Hepatocyte (in vitro differentiated cells): ENCODE measurements around the gene STN1. TPM values are rescaled to one million over a fixed set of nuclear protein-coding genes. Genes with fewer than 3 reads are reported as not detected.

Source experiments
- DNase-seq: peaks from one replicate; pipeline ENCODE4 v3.0.0-alpha.2; 2016; ENCODE audit warnings: low spot score
- H2AFZ ChIP-seq: fragments of 200-600 bp; sonication (generic); 2 replicates; pipeline ENCODE4 v1.6.0; 2016; ENCODE audit warnings: antibody characterized with exemption, mild to moderate bottlenecking
- H3K27ac ChIP-seq: fragments of 200-600 bp; sonication (generic); 2 replicates; pipeline ENCODE4 v1.5.1; 2016; ENCODE audit warnings: mild to moderate bottlenecking
- H3K27me3 ChIP-seq: fragments of 200-600 bp; sonication (generic); 2 replicates; pipeline ENCODE4 v1.6.1; 2016
- H3K36me3 ChIP-seq: fragments of 200-600 bp; sonication (generic); replicated peaks from 2 replicates; pipeline ENCODE4 v1.5.1; 2016; ENCODE audit warnings: low read depth; ENCODE audit not compliant: insufficient read depth
- H3K4me1 ChIP-seq: fragments of 200-600 bp; sonication (generic); 2 replicates; pipeline ENCODE4 v1.5.1; 2016; ENCODE audit warnings: mild to moderate bottlenecking, moderate library complexity; ENCODE audit not compliant: insufficient read depth
- H3K4me2 ChIP-seq: fragments of 200-600 bp; sonication (generic); 2 replicates; pipeline ENCODE4 v1.6.0; 2016
- H3K4me3 ChIP-seq: fragments of 200-600 bp; sonication (generic); 2 replicates; pipeline ENCODE4 v1.5.1; 2016; ENCODE audit warnings: mild to moderate bottlenecking
- H3K79me2 ChIP-seq: fragments of 200-600 bp; sonication (generic); 2 replicates; pipeline ENCODE4 v1.6.0; 2017; ENCODE audit warnings: mild to moderate bottlenecking
- H3K9me2 ChIP-seq: fragments of 200-600 bp; sonication (generic); replicated peaks from 2 replicates; pipeline ENCODE4 v1.6.0; 2017; ENCODE audit warnings: mild to moderate bottlenecking; ENCODE audit not compliant: insufficient read depth
- H3K9me3 ChIP-seq: fragments of 200-600 bp; sonication (generic); 2 replicates; pipeline ENCODE4 v1.5.1; 2016; ENCODE audit warnings: low read depth, mild to moderate bottlenecking
- H4K20me1 ChIP-seq: fragments of 200-600 bp; sonication (generic); 2 replicates; pipeline ENCODE4 v1.6.0; 2016; ENCODE audit warnings: mild to moderate bottlenecking; ENCODE audit not compliant: insufficient read depth, poor library complexity, severe bottlenecking
- EZH2 ChIP-seq: fragments of 200-600 bp; sonication (generic); IDR thresholded peaks from 2 replicates; pipeline ENCODE4 v1.6.1; 2016; ENCODE audit warnings: antibody characterized with exemption, mild to moderate bottlenecking, borderline replicate concordance
- EZH2phosphoT487 ChIP-seq: fragments of 200-600 bp; sonication (generic); IDR thresholded peaks from one replicate; pipeline ENCODE4 v1.6.1; 2018; ENCODE audit warnings: antibody characterized with exemption, mild to moderate bottlenecking, low read depth, moderate library complexity; ENCODE audit not compliant: unreplicated experiment, severe bottlenecking
- WGBS: methylation state at CpG from one replicate; pipeline ENCODE4 v1.1.6; 2016; ENCODE audit warnings: low lambda C conversion rate; ENCODE audit errors: missing lambda C conversion rate; 5-methylcytosine and 5-hydroxymethylcytosine counted together
- polyA plus RNA-seq: library from polyadenylated mRNA; unstranded; fragments of >200 nt; fragmentation: Nextera tagmentation; extraction: Ambion mirVana; gene quantifications from 2 replicates; pipeline ENCODE4 v1.2.1, GENCODE V29; 2016
- total RNA-seq: library from RNA; depleted of rRNA; stranded (reverse); fragments of >200 nt; gene quantifications from 2 replicates; pipeline ENCODE4 v1.2.3, GENCODE V29; 2014
- TF ChIP-seq, protein P1 (sequence below): fragments of 200-600 bp; sonication (generic); IDR thresholded peaks from 2 replicates; pipeline ENCODE4 v1.5.1; 2016; ENCODE audit warnings: antibody characterized with exemption, mild to moderate bottlenecking; ENCODE audit not compliant: poor library complexity

STN1 gene
- total and polyA plus RNA-seq, 2 experiments from 2014 or later, result 20.1 to 20.2 TPM

DNA sequence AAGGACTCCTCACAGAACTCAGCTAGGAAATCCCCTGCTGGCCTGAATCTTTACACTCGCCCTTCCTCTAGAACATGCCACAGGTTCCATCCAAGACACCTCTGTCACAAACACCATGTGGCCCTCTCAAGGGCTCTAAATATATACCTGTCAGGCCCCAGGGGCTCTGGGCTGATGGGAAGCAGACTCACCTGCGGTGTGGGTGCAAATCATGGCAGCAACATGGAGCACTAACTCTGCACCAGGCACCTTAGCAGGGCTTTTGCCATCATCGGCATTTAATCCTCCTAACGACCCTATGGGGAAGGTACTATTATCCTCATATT lies 80.0 kb downstream of the STN1 start:
- Histone ChIP-seq H2AFZ (no peak overlapping the region), H3K4me1 (peaks cover 70% of the 10 kb centered on the region), H3K4me3 (no peak overlapping the region), H3K4me2 (no peak overlapping the region), H3K9me2 (no peaks in the 10 kb centered on the region), H3K27me3 (no peaks in the 10 kb centered on the region), H3K9me3 (no peaks in the 10 kb centered on the region), H3K36me3 (no peaks in the 10 kb centered on the region), H4K20me1 (no peaks in the 10 kb centered on the region), H3K79me2 (peaks cover 73% of the 10 kb centered on the region), H3K27ac (peak overlapping the region; percentile 24)
- WGBS, result 81% methylated on average over 4 of the region's 4 CpGs
- TF ChIP-seq EZH2phosphoT487, result no peak
- TF ChIP-seq, protein P1, sequence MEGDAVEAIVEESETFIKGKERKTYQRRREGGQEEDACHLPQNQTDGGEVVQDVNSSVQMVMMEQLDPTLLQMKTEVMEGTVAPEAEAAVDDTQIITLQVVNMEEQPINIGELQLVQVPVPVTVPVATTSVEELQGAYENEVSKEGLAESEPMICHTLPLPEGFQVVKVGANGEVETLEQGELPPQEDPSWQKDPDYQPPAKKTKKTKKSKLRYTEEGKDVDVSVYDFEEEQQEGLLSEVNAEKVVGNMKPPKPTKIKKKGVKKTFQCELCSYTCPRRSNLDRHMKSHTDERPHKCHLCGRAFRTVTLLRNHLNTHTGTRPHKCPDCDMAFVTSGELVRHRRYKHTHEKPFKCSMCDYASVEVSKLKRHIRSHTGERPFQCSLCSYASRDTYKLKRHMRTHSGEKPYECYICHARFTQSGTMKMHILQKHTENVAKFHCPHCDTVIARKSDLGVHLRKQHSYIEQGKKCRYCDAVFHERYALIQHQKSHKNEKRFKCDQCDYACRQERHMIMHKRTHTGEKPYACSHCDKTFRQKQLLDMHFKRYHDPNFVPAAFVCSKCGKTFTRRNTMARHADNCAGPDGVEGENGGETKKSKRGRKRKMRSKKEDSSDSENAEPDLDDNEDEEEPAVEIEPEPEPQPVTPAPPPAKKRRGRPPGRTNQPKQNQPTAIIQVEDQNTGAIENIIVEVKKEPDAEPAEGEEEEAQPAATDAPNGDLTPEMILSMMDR, result no peak
- TF ChIP-seq EZH2, result no peak
- DNase-seq, result no peak

DNA sequence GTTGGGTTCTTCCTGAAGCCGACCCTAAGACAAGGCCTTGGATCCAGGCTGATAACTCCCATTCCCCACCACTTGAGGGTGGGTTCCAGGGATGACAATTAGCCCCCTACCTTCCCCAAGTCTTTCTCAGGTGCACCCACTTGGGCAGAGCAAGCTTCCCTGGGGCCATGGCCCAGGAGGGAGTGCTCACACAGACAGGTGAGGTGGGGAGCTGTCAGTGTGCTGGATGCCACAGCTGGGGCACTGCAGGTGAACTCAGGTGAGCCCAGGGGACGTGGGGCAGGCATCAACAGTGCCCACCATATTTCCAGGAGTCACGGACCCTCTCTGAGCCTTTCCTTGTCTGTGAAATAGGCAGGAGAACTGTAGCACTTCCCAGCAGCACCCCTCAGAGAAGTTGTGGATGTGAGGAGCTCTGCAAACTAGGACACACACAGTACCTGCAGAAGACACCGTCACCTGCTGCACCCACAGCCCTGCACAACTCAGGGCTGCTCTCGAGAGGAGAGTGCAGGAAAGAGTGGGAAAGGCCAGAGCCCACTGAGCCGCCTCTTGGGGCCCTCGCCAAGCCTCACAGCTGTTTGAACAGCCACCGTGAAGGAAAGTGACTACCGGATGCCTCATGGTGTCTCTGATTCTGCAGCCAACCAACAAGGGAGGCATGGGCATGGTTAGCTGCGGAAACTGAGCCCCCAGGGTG lies 80.5 kb downstream of the STN1 start:
- peaks cover 70% of the 10 kb centered on the region for H3K4me1 ChIP-seq
- TF ChIP-seq EZH2 (no peak), EZH2phosphoT487 (no peak)
- TF ChIP-seq, protein P1, result no peak
- H3K4me3 ChIP-seq, result no peak overlapping the region
- DNase-seq, result no peak
- peaks cover 77% of the 10 kb centered on the region for H3K79me2 ChIP-seq
- no peak overlapping the region for H3K4me2 ChIP-seq
- no peaks in the 10 kb centered on the region for H3K27me3 ChIP-seq
- no peaks in the 10 kb centered on the region for H4K20me1 ChIP-seq
- WGBS, result 78% methylated on average over 10 of the region's 10 CpGs
- no peaks in the 10 kb centered on the region for H3K9me3 ChIP-seq
- peak overlapping the region; percentile 69 for H3K27ac ChIP-seq
- H3K9me2 ChIP-seq, result no peaks in the 10 kb centered on the region
- no peaks in the 10 kb centered on the region for H3K36me3 ChIP-seq
- no peak overlapping the region for H2AFZ ChIP-seq

- H3K9me3 ChIP-seq, result no peaks in the 10 kb centered on the region
- 23% methylated on average over 9 of the region's 9 CpGs for WGBS
- peaks cover 80% of the 10 kb centered on the region for H3K79me2 ChIP-seq
- no peak overlapping the region for H3K4me3 ChIP-seq
- H3K27ac ChIP-seq, result peak overlapping the region; percentile 80
- peak; percentile 65 for DNase-seq
- no peaks in the 10 kb centered on the region for H4K20me1 ChIP-seq
- H3K4me2 ChIP-seq, result peak overlapping the region; percentile 57
- H3K4me1 ChIP-seq, result peaks cover 70% of the 10 kb centered on the region
- no peak overlapping the region for H2AFZ ChIP-seq
- H3K9me2 ChIP-seq, result no peaks in the 10 kb centered on the region
- no peak for TF ChIP-seq EZH2phosphoT487
- TF ChIP-seq EZH2, result no peak
- TF ChIP-seq, protein P1, result no peak
- no peaks in the 10 kb centered on the region for H3K27me3 ChIP-seq
- H3K36me3 ChIP-seq, result no peaks in the 10 kb centered on the region
Observed at GRCh38 chr10:103836861-103837260, 81.1 kb downstream of the STN1 start.
